Measurements from ENCODE around the gene EDIL3.

DNA sequence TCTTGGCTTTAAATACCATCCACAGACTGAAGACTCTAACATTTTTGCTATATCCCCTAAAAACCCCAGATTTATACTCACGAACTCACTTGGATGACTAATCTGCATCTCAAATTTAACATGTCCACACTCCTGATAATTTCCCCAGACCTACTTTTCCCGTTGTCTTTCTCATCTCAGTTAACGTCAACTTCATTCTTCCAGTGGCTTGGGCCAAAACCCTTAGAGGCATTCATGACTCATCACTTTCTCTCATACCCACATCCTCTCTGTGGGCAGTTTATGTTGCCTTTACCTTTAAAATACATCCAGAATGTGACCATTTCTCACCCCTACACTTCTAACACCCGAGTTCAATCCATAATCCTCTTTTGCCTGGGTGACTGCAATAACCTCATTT is 96.7 kb downstream of the EDIL3 start:
- TF ChIP-seq POLR2AphosphoS5 (IDR thresholded peaks at IDR 0.05; ENCODE audit: low read depth, low read length), result no peak
- no peak for TF ChIP-seq SIN3A (IDR thresholded peaks at IDR 0.05; ENCODE audit: borderline replicate concordance, insufficient read depth, low read length)

All from PFSK-1 (cell line).